IgD-negative memory B cell (primary cell): ENCODE data around the gene SPTAN1. TPM values are rescaled to one million over a fixed set of nuclear protein-coding genes. Genes with fewer than 3 reads are reported as not detected.
A peak's percentile ranks its signal among the peaks of the same experiment; 100 is the strongest.

Experiments used
- H3K27ac Mint-ChIP-seq, 3 donors: one replicate each; pipeline ENCODE4 v1.8.0; 2020 to 2022; ENCODE audit warnings: mild to moderate bottlenecking in 3 of 3, mixed read lengths in 3 of 3, moderate library complexity in 1 of 3
- H3K27me3 Mint-ChIP-seq: one replicate; pipeline ENCODE4 v1.8.0; 2021; ENCODE audit warnings: mixed read lengths
- H3K36me3 Mint-ChIP-seq: one replicate; pipeline ENCODE4 v1.8.0; 2020; ENCODE audit warnings: mild to moderate bottlenecking, mixed read lengths
- H3K4me1 Mint-ChIP-seq, 3 donors: one replicate each; pipeline ENCODE4 v1.8.0; 2020 to 2022; ENCODE audit warnings: mixed read lengths in 3 of 3, mild to moderate bottlenecking in 1 of 3
- H3K4me3 Mint-ChIP-seq, 4 donors: one replicate each; pipeline ENCODE4 v1.8.0; 2020 to 2022; ENCODE audit warnings: mild to moderate bottlenecking in 4 of 4, mixed read lengths in 4 of 4, moderate library complexity in 3 of 4
- H3K9me3 Mint-ChIP-seq, 3 donors: one replicate each; pipeline ENCODE4 v1.8.0; 2020 to 2021; ENCODE audit warnings: mixed read lengths in 3 of 3, mild to moderate bottlenecking in 1 of 3
- polyA plus RNA-seq: library from polyadenylated mRNA; unstranded; fragments of 300-500 nt; fragmentation: Illumina TruSeq; gene quantifications from one replicate; pipeline ENCODE4 v1.2.3, GENCODE V29; 2021

Gene SPTAN1
- polyA plus RNA-seq, 1 donor from 2014 or later = 88.0 TPM

DNA sequence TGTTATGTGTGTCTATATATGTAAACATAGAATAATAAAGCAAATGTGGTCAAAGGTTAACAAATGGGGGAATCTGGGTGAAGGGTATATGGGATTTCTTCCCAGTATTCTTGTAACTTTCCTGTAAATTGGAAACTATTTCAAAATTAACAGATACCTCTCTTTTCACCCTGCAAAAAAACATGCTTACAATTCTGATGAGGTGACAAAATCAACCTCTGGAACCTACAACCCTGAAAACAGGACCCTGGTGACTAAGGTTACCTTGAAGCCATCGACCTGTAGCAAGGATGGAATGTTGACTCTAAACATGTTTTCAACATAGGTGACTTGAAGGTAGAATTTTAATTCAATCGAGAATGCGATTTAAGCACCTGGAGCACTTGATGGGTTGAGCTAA, 5.9 kb upstream of the SPTAN1 start:
- Mint-ChIP-seq H3K27ac (no peak overlapping the region), H3K9me3 (no peaks in the 10 kb centered on the region), H3K4me1 (peaks cover 3 to 6% (median 4%) of the 10 kb centered on the region in 3 donors), H3K36me3 (no peaks in the 10 kb centered on the region), H3K4me3 (no peak overlapping the region), H3K27me3 (no peaks in the 10 kb centered on the region)

DNA sequence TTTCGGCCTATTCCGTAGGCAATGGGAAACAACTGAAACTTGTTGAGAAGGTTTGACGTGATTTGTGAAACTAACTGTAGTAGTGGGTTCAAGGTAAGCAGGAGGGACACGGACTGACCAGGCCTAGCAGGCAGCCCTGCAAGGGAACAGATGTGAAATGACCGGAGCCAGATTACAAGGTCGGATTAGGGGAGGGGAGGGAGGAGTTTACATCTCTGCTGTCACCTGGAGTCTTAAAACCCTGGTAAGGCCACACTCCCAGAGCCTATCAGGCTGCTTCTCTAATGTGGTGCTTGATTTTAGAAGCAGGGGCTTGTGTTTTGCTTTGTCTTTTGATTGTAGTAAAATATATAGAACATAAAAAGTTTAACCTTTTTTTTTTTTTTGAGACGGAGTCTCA, 3.5 kb upstream of the SPTAN1 start:
- H3K4me1 Mint-ChIP-seq = peaks cover 8 to 9% (median 9%) of the 10 kb centered on the region in 3 donors
- H3K27me3 Mint-ChIP-seq = no peaks in the 10 kb centered on the region
- no peaks in the 10 kb centered on the region for H3K9me3 Mint-ChIP-seq
- peak overlapping the region in 1 of 4 donors; percentile 63 for H3K4me3 Mint-ChIP-seq
- H3K36me3 Mint-ChIP-seq = no peaks in the 10 kb centered on the region
- H3K27ac Mint-ChIP-seq = no peak overlapping the region

DNA sequence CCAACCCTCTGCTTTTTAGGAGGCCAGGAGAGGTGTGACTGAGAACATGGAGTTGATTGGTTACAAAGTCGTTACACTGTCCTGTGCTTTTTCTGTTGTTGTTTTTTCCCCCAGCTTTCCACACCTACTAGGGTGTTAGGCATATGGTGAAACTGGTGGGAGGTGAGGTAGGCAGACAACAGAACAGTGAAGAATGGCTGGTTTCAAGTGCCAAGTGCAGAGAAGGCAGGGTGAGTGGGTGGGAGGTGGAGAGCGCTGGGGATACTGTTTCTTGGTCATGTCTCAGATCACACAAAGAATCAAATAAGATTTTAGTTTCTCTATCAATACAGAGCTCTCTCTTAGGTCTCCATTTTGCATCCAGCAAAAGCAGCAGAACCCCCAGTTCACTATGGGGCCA, 2.2 kb upstream of the SPTAN1 start:
- H3K4me1 Mint-ChIP-seq = peaks cover 7 to 9% (median 8%) of the 10 kb centered on the region in 3 donors
- no peaks in the 10 kb centered on the region for H3K36me3 Mint-ChIP-seq
- no peaks in the 10 kb centered on the region for H3K27me3 Mint-ChIP-seq
- no peaks in the 10 kb centered on the region for H3K9me3 Mint-ChIP-seq
- H3K4me3 Mint-ChIP-seq = peak overlapping the region in 3 of 4 donors; percentile 41 to 74 (median 71)
- peak overlapping the region in 2 of 3 donors; percentile 59 to 63 for H3K27ac Mint-ChIP-seq

DNA sequence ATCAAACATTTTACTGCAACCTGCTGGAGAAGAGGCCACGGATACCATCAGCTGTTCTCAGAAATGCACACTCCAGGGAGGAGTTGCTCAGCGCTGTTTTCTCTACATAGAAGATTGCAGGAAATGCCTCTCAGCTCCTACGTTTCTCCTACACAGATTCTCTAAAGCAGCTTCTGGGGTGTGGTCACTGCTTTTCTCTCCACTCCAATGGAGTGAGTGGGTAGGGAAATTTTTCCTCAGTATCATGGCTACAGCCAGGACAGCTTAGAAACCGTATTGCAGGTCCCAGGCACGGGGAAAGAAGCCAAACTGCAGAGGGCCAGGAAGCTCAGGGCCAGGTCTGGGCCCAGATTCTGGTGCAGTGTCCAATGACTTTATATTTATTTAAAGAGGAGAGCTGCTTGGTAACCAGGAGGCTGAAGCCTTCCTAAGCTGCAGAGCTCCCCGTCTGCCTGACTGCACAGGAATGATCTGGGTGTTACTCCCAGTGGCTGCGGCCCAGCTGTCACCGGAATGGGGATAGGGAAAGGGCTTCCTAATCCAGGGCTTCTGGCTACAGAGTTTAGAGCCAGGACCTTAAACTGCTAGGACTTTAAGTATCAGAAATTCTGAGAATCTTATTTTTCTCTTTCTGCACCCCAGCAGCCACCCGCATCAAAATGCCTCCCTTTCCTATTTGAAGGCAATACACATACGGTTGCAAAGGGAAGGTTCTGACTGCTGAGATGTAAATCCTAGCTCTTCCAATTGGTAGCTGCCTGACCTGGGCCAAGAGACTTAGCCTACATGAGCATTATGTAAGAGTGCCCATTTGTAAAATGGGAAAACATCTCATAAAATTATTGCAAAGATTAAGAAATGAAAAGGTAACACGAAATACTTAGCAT, 1.4 kb upstream of the SPTAN1 start:
- Mint-ChIP-seq H3K4me3 (peak overlapping the region; percentile 91 to 99 (median 96)), H3K9me3 (no peaks in the 10 kb centered on the region)

DNA sequence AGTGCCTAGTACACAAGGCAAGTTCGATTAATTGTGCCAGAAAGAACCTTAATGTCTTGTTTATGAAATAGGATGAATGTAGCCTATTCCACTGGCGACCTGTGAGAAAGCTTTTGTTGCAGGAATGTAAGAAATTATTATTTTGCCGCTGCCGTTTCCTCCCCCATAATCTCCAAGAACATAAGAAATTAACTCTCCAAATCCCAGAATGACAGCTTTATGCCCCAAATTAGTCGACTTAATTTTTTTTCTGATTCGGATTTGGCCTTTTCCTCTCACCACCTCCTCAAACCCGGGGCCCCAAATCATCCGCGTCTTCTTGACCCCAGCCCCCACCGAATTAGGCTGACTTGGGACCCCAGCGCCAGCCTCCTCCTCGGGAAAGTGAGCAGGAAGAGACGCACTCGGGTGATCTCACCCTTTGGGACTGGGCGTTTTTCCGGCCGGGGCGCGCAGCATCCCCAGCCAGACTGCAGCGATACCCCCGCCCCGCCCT, 682 bp upstream of the SPTAN1 start:
- H3K4me1 Mint-ChIP-seq = peaks cover 9 to 14% (median 14%) of the 10 kb centered on the region in 3 donors
- no peaks in the 10 kb centered on the region for H3K9me3 Mint-ChIP-seq
- no peaks in the 10 kb centered on the region for H3K27me3 Mint-ChIP-seq
- peak overlapping the region in 2 of 3 donors; percentile 93 to 96 for H3K27ac Mint-ChIP-seq
- peak overlapping the region; percentile 91 to 99 (median 96) for H3K4me3 Mint-ChIP-seq
- no peaks in the 10 kb centered on the region for H3K36me3 Mint-ChIP-seq

More for the DNA sequence above, 1.4 kb upstream of the SPTAN1 start:
- Mint-ChIP-seq H3K4me1 (peaks cover 7 to 9% (median 8%) of the 10 kb centered on the region in 3 donors), H3K27me3 (no peaks in the 10 kb centered on the region), H3K27ac (peak overlapping the region in 2 of 3 donors; percentile 93 to 96), H3K36me3 (no peaks in the 10 kb centered on the region)

DNA sequence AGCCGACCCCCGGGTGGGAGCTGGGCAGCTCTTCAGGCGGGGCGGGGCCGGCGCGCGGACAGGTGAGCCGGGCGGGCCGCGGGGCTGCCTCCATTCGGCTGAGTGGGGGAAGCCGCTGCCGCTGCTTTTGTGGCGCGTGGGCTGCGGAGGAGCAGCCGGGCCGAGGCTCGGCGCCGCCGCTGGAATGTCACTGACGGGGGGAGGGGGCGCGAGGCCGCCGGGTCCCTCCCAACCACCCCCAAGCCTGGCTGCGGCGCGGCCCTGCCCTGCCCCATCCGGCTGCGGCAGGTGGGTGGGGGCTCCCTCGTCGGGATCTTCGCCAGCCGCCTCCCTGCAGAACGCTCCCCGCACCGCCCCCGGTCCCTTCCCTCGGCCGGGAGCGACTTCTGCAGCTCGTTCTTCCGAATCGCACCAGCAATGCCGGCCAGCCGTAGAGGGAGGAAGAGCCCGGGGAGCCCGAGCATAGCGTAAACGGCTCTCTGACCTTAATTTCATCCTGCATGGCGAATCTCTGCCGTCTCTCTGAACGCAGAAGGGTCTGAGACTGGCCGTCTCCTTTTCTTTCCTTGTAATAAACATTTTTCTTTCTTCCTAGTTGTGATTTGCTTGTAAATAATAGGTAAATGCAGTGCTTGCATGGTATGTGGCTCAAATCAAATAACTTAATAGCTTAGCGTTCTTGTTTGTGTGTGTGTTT, 505 bp downstream of the SPTAN1 start:
- Mint-ChIP-seq H3K27me3 (no peaks in the 10 kb centered on the region), H3K36me3 (no peaks in the 10 kb centered on the region), H3K9me3 (no peaks in the 10 kb centered on the region), H3K4me3 (peak overlapping the region in 2 of 4 donors; percentile 97 to 99), H3K27ac (no peak overlapping the region), H3K4me1 (peaks cover 16 to 23% (median 22%) of the 10 kb centered on the region in 3 donors)

DNA sequence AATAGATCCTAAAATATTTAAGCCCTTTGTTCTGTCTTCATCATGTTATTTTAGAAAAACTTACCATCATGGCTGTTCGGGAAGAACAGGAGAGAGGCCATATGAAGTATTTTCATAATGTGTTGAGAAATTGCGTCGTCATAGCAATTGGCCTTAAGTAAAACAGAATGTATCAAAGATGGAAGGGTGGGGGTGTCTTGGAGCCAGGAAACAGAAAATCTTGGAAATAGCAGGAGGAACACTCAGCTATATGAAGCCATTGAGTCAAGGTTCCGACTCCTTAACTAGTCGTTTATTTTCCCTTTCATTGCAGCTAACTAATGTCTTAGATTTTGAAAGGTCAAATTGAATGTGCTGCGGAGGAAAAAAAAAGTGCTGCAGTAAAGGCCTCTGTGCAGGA, 1.3 kb downstream of the SPTAN1 start:
- no peaks in the 10 kb centered on the region for H3K36me3 Mint-ChIP-seq
- no peaks in the 10 kb centered on the region for H3K27me3 Mint-ChIP-seq
- no peaks in the 10 kb centered on the region for H3K9me3 Mint-ChIP-seq
- no peak overlapping the region for H3K27ac Mint-ChIP-seq
- H3K4me3 Mint-ChIP-seq = no peak overlapping the region
- peaks cover 17 to 30% (median 29%) of the 10 kb centered on the region in 3 donors for H3K4me1 Mint-ChIP-seq

DNA sequence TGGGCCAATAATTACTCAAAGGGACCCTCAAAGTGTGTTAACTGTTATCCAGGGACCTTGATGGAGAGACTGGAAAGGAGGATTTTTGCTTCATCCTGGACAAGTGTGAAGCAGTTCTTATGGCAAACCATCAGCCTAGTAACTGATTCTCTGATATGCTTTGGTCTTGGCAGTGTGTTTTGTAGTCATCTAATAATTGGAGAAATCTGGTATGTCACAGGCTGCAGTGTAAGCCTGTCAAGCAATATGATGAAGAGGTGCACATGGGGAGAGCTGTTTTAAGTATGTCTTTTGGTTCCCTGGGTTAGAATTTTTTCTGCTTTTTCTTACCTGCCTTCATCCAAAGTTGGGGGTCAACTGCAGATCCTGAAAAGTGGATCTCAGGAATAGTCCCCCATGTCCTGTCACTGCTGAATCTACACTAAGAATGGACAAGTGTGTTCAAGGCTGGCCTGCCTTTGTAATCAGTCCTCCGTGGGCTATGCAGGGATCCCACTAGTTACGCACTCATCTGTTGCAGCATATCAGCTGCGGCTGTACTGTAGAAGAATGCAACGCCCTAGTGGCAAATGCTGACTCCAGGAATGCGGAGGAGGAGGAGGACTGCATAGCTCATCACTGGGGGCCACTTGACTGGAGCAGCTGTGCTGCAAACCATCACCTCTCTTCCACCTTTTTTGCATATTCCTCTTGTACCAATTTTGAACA, 1.9 kb downstream of the SPTAN1 start:
- Mint-ChIP-seq H3K27ac (no peak overlapping the region), H3K36me3 (no peaks in the 10 kb centered on the region), H3K9me3 (no peaks in the 10 kb centered on the region), H3K27me3 (no peaks in the 10 kb centered on the region), H3K4me3 (no peak overlapping the region), H3K4me1 (peaks cover 20 to 36% (median 34%) of the 10 kb centered on the region in 3 donors)

DNA sequence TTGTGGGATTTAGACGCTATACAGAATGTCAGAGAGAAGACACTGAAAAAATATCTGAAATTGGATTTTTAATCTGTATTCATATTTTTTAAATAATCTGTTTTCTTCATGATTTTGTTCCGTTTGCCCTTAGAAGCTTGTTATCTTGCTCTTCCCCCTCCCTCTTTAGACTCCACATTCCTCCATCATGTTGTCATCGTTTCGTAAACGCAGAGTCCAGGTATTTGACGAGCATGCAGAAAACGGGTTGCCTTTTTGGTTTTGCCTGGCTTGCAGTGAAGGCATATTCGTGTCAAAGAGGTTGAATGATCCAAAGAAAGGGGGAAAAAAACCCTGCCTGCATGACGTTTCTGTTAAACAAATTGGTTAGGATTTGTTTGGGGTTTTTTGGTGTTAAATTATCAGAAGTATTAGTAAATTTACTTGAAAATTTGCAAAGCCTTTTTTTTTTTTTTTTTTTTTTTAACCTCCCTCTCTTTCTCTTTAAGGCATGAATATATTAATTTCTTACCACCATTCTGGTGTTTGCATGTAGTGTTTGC, 2.9 kb downstream of the SPTAN1 start:
- H3K27ac Mint-ChIP-seq = no peak overlapping the region
- peaks cover 20 to 36% (median 33%) of the 10 kb centered on the region in 3 donors for H3K4me1 Mint-ChIP-seq

DNA sequence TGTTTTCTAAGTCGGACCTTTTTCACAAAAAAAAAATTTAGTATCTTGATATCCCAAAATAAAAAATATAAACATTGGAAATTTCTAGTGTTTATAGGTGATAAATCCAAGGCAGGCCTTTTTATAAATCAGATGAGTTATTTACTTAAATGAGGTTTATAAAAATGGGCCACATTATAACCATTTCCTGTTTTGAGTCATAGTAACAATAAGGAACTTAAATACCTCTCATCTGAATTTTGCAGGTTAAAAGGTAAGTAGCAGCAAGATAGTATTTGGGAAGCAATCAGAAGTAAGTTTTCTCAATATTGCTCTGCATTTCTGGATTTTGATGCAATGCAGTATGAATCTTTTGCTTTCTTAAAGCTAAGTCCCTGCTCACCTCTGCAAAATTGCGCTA, 3.9 kb downstream of the SPTAN1 start:
- Mint-ChIP-seq H3K36me3 (no peaks in the 10 kb centered on the region), H3K4me3 (peak overlapping the region in 1 of 4 donors; percentile 41), H3K27ac (peak overlapping the region in 2 of 3 donors; percentile 62 to 63), H3K27me3 (no peaks in the 10 kb centered on the region), H3K9me3 (no peaks in the 10 kb centered on the region), H3K4me1 (peaks cover 20 to 35% (median 33%) of the 10 kb centered on the region in 3 donors)

More for the DNA sequence above, 2.9 kb downstream of the SPTAN1 start:
- Mint-ChIP-seq H3K4me3 (no peak overlapping the region), H3K9me3 (no peaks in the 10 kb centered on the region), H3K27me3 (no peaks in the 10 kb centered on the region), H3K36me3 (no peaks in the 10 kb centered on the region)

DNA sequence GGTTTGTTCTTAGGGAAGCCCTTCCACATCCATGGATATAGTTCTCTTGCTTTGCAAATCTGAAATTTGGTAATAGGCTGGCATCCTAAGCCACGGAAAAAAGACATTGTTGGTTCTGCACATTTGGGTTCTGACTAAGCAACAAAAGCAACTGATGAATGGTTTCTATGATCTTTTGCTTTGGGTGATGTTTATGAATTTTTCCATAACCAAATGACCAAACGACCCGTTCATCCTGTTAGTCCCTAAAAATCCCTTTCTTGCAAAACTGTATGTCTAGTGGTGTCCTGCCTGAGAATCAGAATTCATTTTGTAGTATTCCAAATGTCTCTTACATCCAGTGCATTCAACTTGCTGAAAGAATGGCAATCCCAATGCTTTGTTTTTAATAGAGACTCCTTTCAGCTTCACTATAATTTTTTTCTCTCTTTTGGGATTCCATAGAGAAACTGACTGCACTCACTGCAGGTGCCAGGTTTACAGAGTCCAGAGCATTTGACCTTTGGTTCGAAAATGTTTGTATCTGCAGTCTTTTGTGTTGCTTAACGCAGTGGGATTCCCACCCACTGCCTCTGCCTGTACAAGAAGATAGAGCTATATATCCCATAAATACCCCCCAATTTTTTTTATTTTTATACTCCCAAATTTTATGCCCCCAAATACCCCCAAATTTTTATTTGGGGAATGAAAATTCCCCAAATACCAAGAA, 4.7 kb downstream of the SPTAN1 start:
- peaks cover 3% of the 10 kb centered on the region for H3K36me3 Mint-ChIP-seq
- H3K4me3 Mint-ChIP-seq = peak overlapping the region in 3 of 4 donors; percentile 18 to 59 (median 55)
- H3K27me3 Mint-ChIP-seq = no peaks in the 10 kb centered on the region
- peak overlapping the region in 2 of 3 donors; percentile 10 to 71 for H3K27ac Mint-ChIP-seq
- no peaks in the 10 kb centered on the region for H3K9me3 Mint-ChIP-seq
- H3K4me1 Mint-ChIP-seq = peaks cover 21 to 32% (median 27%) of the 10 kb centered on the region in 3 donors

DNA sequence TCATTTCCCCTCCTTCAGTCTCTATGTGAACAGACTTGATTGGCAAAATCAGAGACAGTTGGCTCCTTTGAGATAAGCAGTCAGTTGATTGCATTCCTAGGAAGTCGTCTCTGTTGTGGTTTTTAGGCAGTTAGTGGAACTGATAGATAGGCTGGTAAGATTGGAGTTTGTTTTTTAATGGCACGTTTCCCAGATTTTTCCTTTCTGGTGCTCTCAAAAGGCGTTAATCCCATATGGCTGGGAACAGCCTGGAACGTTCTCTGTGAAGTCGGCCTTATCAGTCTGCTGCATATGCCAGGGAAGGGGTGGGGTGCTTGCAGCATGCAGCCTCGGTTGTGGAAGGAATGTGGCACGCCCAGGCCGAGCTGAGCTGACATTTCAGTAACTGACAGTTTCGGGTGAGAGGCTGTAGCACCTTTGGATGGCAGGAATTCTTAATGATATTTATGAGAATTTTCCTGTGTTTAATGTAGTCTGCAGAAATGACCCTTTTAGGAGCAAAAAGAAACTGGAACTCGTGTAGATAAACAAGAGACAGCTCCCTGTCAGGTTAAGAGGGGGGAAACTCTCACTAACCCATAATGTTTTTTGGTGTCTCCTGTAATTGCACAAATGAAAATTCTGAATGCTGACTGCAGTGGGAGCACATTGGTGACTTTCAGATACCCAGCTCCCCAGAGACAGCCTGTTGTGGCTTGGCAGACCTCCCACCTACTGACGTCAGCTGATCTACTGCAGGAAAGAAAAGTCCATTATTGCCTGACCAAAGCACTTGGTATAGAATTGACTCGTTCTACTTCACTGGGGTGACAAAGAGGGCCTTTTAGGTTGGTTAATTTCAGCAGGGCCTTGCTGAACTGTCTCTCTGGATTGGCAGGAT, 6.3 kb downstream of the SPTAN1 start:
- Mint-ChIP-seq H3K4me3 (peak overlapping the region in 3 of 4 donors; percentile 4 to 80 (median 65)), H3K9me3 (no peaks in the 10 kb centered on the region), H3K27ac (peak overlapping the region in 2 of 3 donors; percentile 4 to 83), H3K4me1 (peaks cover 21 to 32% (median 29%) of the 10 kb centered on the region in 3 donors), H3K27me3 (no peaks in the 10 kb centered on the region), H3K36me3 (peaks cover 6% of the 10 kb centered on the region)

DNA sequence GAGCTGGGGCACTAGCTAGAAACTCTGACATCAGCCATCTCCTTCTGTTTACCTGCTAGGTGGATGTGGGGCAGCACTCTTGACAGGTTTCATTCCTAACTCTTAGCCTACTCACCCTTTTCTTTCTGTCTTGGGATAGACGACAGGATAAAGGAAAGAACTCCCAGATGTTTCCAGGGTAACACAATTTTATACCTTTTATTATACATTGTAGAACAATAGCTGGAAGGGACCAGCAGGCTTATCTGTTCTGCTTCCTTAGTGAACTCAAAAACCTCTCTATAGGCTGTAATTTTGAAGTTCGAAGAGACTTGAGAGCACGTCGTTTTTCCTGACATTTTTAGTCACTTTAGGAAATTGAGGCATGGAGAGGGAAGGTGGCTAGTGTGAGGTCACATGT, 13.2 kb downstream of the SPTAN1 start:
- no peak overlapping the region for H3K4me3 Mint-ChIP-seq

More for the DNA sequence above, 13.2 kb downstream of the SPTAN1 start:
- H3K9me3 Mint-ChIP-seq = no peaks in the 10 kb centered on the region
- H3K36me3 Mint-ChIP-seq = peaks cover 6% of the 10 kb centered on the region
- peaks cover 4 to 8% (median 5%) of the 10 kb centered on the region in 3 donors for H3K4me1 Mint-ChIP-seq
- H3K27ac Mint-ChIP-seq = peak overlapping the region in 1 of 3 donors; percentile 23
- H3K27me3 Mint-ChIP-seq = no peaks in the 10 kb centered on the region
